WTC11 (cell line): ENCODE results near the gene TWF2.

Source experiments
- TF ChIP-seq, protein P1 (sequence below): fragments of 200-600 bp; IDR thresholded peaks from 2 replicates; pipeline ENCODE4 v1.8.0; 2022; ENCODE audit warnings: antibody characterized with exemption
- TF ChIP-seq, protein P2 (sequence below): sonication (generic); formaldehyde crosslinking; IDR thresholded peaks from 2 replicates; pipeline ENCODE4 v1.8.0; 2022; ENCODE audit warnings: mild to moderate bottlenecking, missing genetic modification reagents

DNA sequence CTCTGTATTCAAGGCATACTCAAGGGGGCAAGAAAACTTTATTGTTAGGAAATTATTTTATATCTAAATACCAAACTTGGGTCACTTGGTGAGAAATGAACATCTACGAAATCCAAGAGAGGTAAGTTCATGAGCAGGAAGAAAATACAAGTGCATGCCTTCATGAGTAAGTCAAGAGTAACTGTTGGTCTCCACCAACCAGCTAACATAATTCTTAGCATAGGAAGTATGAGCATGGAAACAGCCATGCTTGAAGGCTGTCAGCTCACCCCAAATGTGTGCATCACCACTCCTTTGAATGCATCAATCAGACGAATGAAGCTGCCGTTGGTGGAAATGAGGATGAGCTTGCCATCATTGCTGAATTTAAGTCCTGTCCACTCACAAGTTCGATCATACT is 20.5 kb upstream of the TWF2 start:
- TF ChIP-seq, protein P1, sequence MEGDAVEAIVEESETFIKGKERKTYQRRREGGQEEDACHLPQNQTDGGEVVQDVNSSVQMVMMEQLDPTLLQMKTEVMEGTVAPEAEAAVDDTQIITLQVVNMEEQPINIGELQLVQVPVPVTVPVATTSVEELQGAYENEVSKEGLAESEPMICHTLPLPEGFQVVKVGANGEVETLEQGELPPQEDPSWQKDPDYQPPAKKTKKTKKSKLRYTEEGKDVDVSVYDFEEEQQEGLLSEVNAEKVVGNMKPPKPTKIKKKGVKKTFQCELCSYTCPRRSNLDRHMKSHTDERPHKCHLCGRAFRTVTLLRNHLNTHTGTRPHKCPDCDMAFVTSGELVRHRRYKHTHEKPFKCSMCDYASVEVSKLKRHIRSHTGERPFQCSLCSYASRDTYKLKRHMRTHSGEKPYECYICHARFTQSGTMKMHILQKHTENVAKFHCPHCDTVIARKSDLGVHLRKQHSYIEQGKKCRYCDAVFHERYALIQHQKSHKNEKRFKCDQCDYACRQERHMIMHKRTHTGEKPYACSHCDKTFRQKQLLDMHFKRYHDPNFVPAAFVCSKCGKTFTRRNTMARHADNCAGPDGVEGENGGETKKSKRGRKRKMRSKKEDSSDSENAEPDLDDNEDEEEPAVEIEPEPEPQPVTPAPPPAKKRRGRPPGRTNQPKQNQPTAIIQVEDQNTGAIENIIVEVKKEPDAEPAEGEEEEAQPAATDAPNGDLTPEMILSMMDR: no peak
- TF ChIP-seq, protein P2, sequence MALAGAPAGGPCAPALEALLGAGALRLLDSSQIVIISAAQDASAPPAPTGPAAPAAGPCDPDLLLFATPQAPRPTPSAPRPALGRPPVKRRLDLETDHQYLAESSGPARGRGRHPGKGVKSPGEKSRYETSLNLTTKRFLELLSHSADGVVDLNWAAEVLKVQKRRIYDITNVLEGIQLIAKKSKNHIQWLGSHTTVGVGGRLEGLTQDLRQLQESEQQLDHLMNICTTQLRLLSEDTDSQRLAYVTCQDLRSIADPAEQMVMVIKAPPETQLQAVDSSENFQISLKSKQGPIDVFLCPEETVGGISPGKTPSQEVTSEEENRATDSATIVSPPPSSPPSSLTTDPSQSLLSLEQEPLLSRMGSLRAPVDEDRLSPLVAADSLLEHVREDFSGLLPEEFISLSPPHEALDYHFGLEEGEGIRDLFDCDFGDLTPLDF: no peak
